H1 (cell line): ENCODE measurements around the gene SLC1A7. TPM values are rescaled to one million over a fixed set of nuclear protein-coding genes. Genes with fewer than 3 reads are reported as not detected.

ENCODE experiments used
- CTCF ChIA-PET: fragments of 300-600 bp; sonication (Branson Sonifier 250); formaldehyde crosslinking; loops from one replicate; lab custom pipeline; 2021; ENCODE audit not compliant: partially characterized antibody; lab: Charles Lee
- POLR2A ChIA-PET: fragments of 300-600 bp; sonication (Branson Sonifier 250); formaldehyde crosslinking; loops from one replicate; lab custom pipeline; 2021; ENCODE audit warnings: inconsistent platforms; ENCODE audit not compliant: partially characterized antibody; lab: Charles Lee
- DNase-seq, 2 experiments: peaks; one replicate each; pipeline versions ENCODE4 v3.0.0 to v3.0.0-alpha.2; 2010 to 2022; ENCODE audit warnings: low spot score in 2 of 2, low read depth in 1 of 2, mixed read lengths in 1 of 2
- FAIRE-seq: peaks from 2 replicates; lab custom pipeline; 2011; peaks lifted over from hg19 to GRCh38; lab: Jason Lieb, UNC
- H2AFZ ChIP-seq: 2 replicates; pipeline ENCODE4 v1.8.1; 2012; ENCODE audit warnings: low read length, inconsistent platforms
- H2AK5ac ChIP-seq: 2 replicates; pipeline ENCODE4 v1.6.1; 2013; ENCODE audit warnings: low read depth, low read length
- H2BK120ac ChIP-seq: replicated peaks from 2 replicates; pipeline ENCODE3; 2013; ENCODE audit warnings: low read depth, low read length, inconsistent platforms
- H2BK12ac ChIP-seq: 2 replicates; pipeline ENCODE4 v1.6.1; 2013; ENCODE audit warnings: low read depth, low read length
- H2BK15ac ChIP-seq: 2 replicates; pipeline ENCODE4 v1.6.1; 2013; ENCODE audit warnings: low read length
- H2BK20ac ChIP-seq: 2 replicates; pipeline ENCODE4 v1.6.1; 2013; ENCODE audit warnings: low read length
- H2BK5ac ChIP-seq: 2 replicates; pipeline ENCODE4 v1.6.1; 2013; ENCODE audit warnings: low read depth, low read length
- H3K14ac ChIP-seq: 2 replicates; pipeline ENCODE4 v1.6.1; 2013; ENCODE audit warnings: inconsistent platforms; ENCODE audit not compliant: insufficient read length
- H3K18ac ChIP-seq: 2 replicates; pipeline ENCODE4 v1.6.1; 2013; ENCODE audit warnings: low read length; ENCODE audit errors: extremely low read depth
- H3K23ac ChIP-seq: 2 replicates; pipeline ENCODE4 v1.6.1; 2013; ENCODE audit warnings: inconsistent platforms; ENCODE audit not compliant: insufficient read length
- H3K23me2 ChIP-seq: 2 replicates; pipeline ENCODE4 v1.6.1; 2013; ENCODE audit warnings: low read depth, low read length
- H3K27ac ChIP-seq: 2 replicates; pipeline ENCODE4 v1.6.1; 2011; ENCODE audit warnings: low read depth, low read length, inconsistent platforms
- H3K27me3 ChIP-seq, 4 experiments: replicated peaks in 1 of 4; 1 replicate in 1 of 4; 2 replicates in 3 of 4; pipeline versions ENCODE4 v1.6.1 to v1.8.1; 2011 to 2013; ENCODE audit warnings: low read length in 3 of 4, mild to moderate bottlenecking in 3 of 4, inconsistent platforms in 2 of 4, mixed read lengths in 2 of 4, moderate library complexity in 1 of 4; ENCODE audit not compliant: control insufficient read depth in 3 of 4, insufficient read depth in 3 of 4; ENCODE audit errors: extremely low read depth in 1 of 4
- H3K36me3 ChIP-seq, 4 experiments: 2 replicates each; pipeline versions ENCODE4 v1.6.1 to v1.8.1; 2011 to 2013; ENCODE audit warnings: mild to moderate bottlenecking in 4 of 4, low read length in 3 of 4, moderate library complexity in 2 of 4, control low read depth in 1 of 4, inconsistent platforms in 1 of 4; ENCODE audit not compliant: insufficient read depth in 4 of 4, control insufficient read depth in 2 of 4
- H3K4ac ChIP-seq: replicated peaks from 2 replicates; pipeline ENCODE3; 2013; ENCODE audit warnings: low read length, low read depth, mixed read lengths, inconsistent platforms; ENCODE audit not compliant: insufficient read length
- H3K4me1 ChIP-seq, 4 experiments: replicated peaks in 1 of 4; 1 replicate in 1 of 4; 2 replicates in 3 of 4; pipeline versions ENCODE4 v1.6.1 to v1.8.1; 2011 to 2013; ENCODE audit warnings: low read length in 3 of 4, inconsistent platforms in 2 of 4, mixed read lengths in 1 of 4; ENCODE audit not compliant: insufficient read depth in 4 of 4, control insufficient read depth in 3 of 4
- H3K4me2 ChIP-seq, 2 experiments: 2 replicates each; pipeline versions ENCODE4 v1.6.1 to v1.8.1; 2011 to 2013; ENCODE audit warnings: low read depth in 2 of 2, low read length in 2 of 2, control low read depth in 1 of 2, inconsistent platforms in 1 of 2, mild to moderate bottlenecking in 1 of 2; ENCODE audit not compliant: insufficient read depth in 1 of 2
- H3K4me3 ChIP-seq, 4 experiments: fragments of 200-600, 300-600 bp in 1 of 4; sonication (generic), shearing (Covaris generic), sonication (Bioruptor Twin) in 1 of 4; 2 replicates each; pipeline versions ENCODE4 v1.5.1 to v1.8.1; 2011 to 2016; ENCODE audit warnings: low read length in 4 of 4, low read depth in 3 of 4, control low read depth in 2 of 4, inconsistent platforms in 2 of 4, mild to moderate bottlenecking in 2 of 4, mixed read lengths in 1 of 4, moderate library complexity in 1 of 4; ENCODE audit not compliant: insufficient read depth in 2 of 4; ENCODE audit errors: extremely low read depth in 1 of 4
- H3K56ac ChIP-seq: replicated peaks from 2 replicates; pipeline ENCODE3; 2013; ENCODE audit warnings: low read depth, mild to moderate bottlenecking, mixed read lengths, low read length, inconsistent platforms; ENCODE audit not compliant: insufficient read length
- H3K79me1 ChIP-seq: 2 replicates; pipeline ENCODE4 v1.6.1; 2013; ENCODE audit warnings: low read depth, low read length, control low read depth
- H3K79me2 ChIP-seq, 2 experiments: 2 replicates each; pipeline versions ENCODE4 v1.6.1 to v1.8.1; 2012 to 2013; ENCODE audit warnings: low read length in 2 of 2, mild to moderate bottlenecking in 2 of 2, inconsistent platforms in 1 of 2; ENCODE audit not compliant: insufficient read depth in 2 of 2, control insufficient read depth in 1 of 2
- H3K9ac ChIP-seq, 4 experiments: replicated peaks in 1 of 4; 1 replicate in 1 of 4; 2 replicates in 3 of 4; pipeline versions ENCODE4 v1.6.1 to v1.8.1; 2011 to 2013; ENCODE audit warnings: low read depth in 3 of 4, low read length in 3 of 4, control low read depth in 2 of 4, mild to moderate bottlenecking in 2 of 4, moderate library complexity in 2 of 4, inconsistent platforms in 1 of 4; ENCODE audit errors: extremely low read depth in 1 of 4
- H3K9me3 ChIP-seq, 2 experiments: 2 replicates each; pipeline versions ENCODE4 v1.6.1 to v1.8.1; 2012 to 2013; ENCODE audit warnings: mild to moderate bottlenecking in 2 of 2, moderate library complexity in 2 of 2, control low read depth in 1 of 2, inconsistent platforms in 1 of 2, low read depth in 1 of 2, low read length in 1 of 2, mixed read lengths in 1 of 2; ENCODE audit not compliant: insufficient read depth in 2 of 2
- H4K20me1 ChIP-seq, 2 experiments: replicated peaks in 1 of 2; 2 replicates each; pipeline versions ENCODE3 to v1.8.1; 2011 to 2013; ENCODE audit warnings: inconsistent platforms in 2 of 2, low read length in 2 of 2, mild to moderate bottlenecking in 1 of 2; ENCODE audit not compliant: insufficient read depth in 2 of 2, control insufficient read depth in 1 of 2
- H4K5ac ChIP-seq: 2 replicates; pipeline ENCODE4 v1.6.1; 2013; ENCODE audit warnings: low read length, low read depth, mixed read lengths, inconsistent platforms; ENCODE audit not compliant: insufficient read length
- H4K8ac ChIP-seq: 2 replicates; pipeline ENCODE4 v1.8.0; 2013; ENCODE audit warnings: mild to moderate bottlenecking, moderate library complexity, low read length, inconsistent platforms; ENCODE audit not compliant: insufficient read depth; ENCODE audit errors: extremely low read depth
- H4K91ac ChIP-seq: replicated peaks from 2 replicates; pipeline ENCODE3; 2013; ENCODE audit warnings: low read length, mixed read lengths, inconsistent platforms; ENCODE audit not compliant: insufficient read length
- BCL11A ChIP-seq, 2 experiments: IDR thresholded peaks; one replicate each; pipeline ENCODE4 v1.6.1; 2011; ENCODE audit warnings: low read depth in 2 of 2, low read length in 2 of 2, mild to moderate bottlenecking in 2 of 2
- RAD21 ChIP-seq, 2 experiments: IDR thresholded peaks in 1 of 2; conservative IDR thresholded peaks in 1 of 2; 2 replicates each; pipeline ENCODE4 v1.6.1; 2011; ENCODE audit warnings: low read depth in 2 of 2, low read length in 2 of 2, improper control_type of control experiment in 1 of 2, inconsistent platforms in 1 of 2, mild to moderate bottlenecking in 1 of 2, moderate library complexity in 1 of 2
- TEAD4 ChIP-seq: IDR thresholded peaks from 2 replicates; pipeline ENCODE4 v1.6.1; 2012; ENCODE audit warnings: low read depth, low read length, inconsistent platforms, mixed read lengths
- whole genome bisulfite sequencing, 2 experiments: shearing (Covaris generic) in 1 of 2; methylation state at CpG; one replicate each; pipeline versions ENCODE4 v1.1.6 to v1.1.7; 2013 to 2015; ENCODE audit warnings: low lambda C conversion rate in 2 of 2, mixed read lengths in 2 of 2, inconsistent platforms in 1 of 2, low coverage in 1 of 2, missing lambda C conversion rate in 1 of 2; ENCODE audit not compliant: insufficient replicate concordance in 2 of 2, insufficient coverage in 1 of 2, insufficient read length in 1 of 2; ENCODE audit errors: extremely low coverage in 1 of 2, missing lambda C conversion rate in 1 of 2; 5-methylcytosine and 5-hydroxymethylcytosine counted together
- polyA plus RNA-seq, 7 experiments: library from polyadenylated mRNA; depleted of rRNA in 3 of 7; stranded (reverse) in 5 of 7; unstranded in 2 of 7; fragments of >200 nt in 5 of 7; fragments of 200-250 nt in 2 of 7; gene quantifications; 1 replicate in 5 of 7; 2 replicates in 1 of 7; 4 replicates in 1 of 7; pipeline versions ENCODE4 v1.2.1 to v1.2.3, GENCODE V29; 2011 to 2013; ENCODE audit warnings: missing spikeins in 2 of 7, mixed read lengths in 2 of 7
- total RNA-seq: library from RNA; stranded (reverse); fragmentation: NEBNext Ultra II Directional; extraction: Animal tissue kit (Norgen Biotek cat#: 25700); gene quantifications from 2 replicates; pipeline ENCODE4 v1.2.1, GENCODE V29; 2021
- TF ChIP-seq, protein P1 (sequence below): IDR thresholded peaks from 2 replicates; pipeline ENCODE4 v1.6.1; 2012; ENCODE audit warnings: inconsistent platforms

SLC1A7 gene
- total and polyA plus RNA-seq, 2 of the 8 experiments (the other 6 are each of a cell fraction or from before 2014, with no cell fraction given): not detected

GRCh38 chr1:53078333-53079101, 63.9 kb downstream of the SLC1A7 start:
- ChIA-PET POLR2A (interaction anchor here (0.8 kb wide), 1 partner anchor 14 kb away, joined by 3 read pairs; no protein-coding TSS in a partner anchor), CTCF (interaction anchor here (0.6 to 5.9 kb wide), 9 partner anchors 9 to 108 kb away, joined by 3 to 23 read pairs (median 3); no protein-coding TSS in a partner anchor)
- Histone ChIP-seq H2BK20ac (no peak overlapping the region), H2AK5ac (no peak overlapping the region), H3K27ac (no peak overlapping the region), H3K9ac (no peak overlapping the region), H2BK15ac (no peak overlapping the region), H3K4me1 (peaks cover 0 to 18% (median 9%) of the 10 kb centered on the region in 4 experiments; a peak in 5 of 7 replicates), H3K23me2 (0 out of 2 replicates have a peak, but pooled peaks cover 2% of the 10 kb centered on the region), H3K14ac (no peak overlapping the region), H4K20me1 (peaks cover 0 to 2% of the 10 kb centered on the region in 2 experiments), H2BK12ac (peak overlapping the region; percentile 43; the same call in 1 of the 2 replicates), H3K4me2 (no peak overlapping the region), H3K27me3 (no peaks in the 10 kb centered on the region; a peak in 1 of 7 replicates), H3K36me3 (no peaks in the 10 kb centered on the region), H3K4ac (no peak overlapping the region), H3K79me2 (no peaks in the 10 kb centered on the region), H4K8ac (no peak overlapping the region), H3K9me3 (no peaks in the 10 kb centered on the region), H2BK120ac (no peak overlapping the region), H4K5ac (no peak overlapping the region), H3K18ac (no peak overlapping the region), H2BK5ac (no peak overlapping the region), H3K4me3 (no peak overlapping the region), H2AFZ (no peak overlapping the region), H3K23ac (no peak overlapping the region), H3K56ac (no peak overlapping the region), H3K79me1 (no peaks in the 10 kb centered on the region), H4K91ac (peak overlapping the region; percentile 25)
- FAIRE-seq: no peak
- DNase-seq: no peak
- 94% methylated on average over 40 of the region's 46 CpGs; no CpG with 5 or more reads in 1 of the 2 experiments for WGBS, 2 experiments
- TF ChIP-seq RAD21 (IDR thresholded peaks at IDR 0.05 in 1 of 2, conservative IDR thresholded peaks at IDR 0.05 in 1 of 2; ENCODE audit: low read depth in 2 of 2, low read length in 2 of 2) (no peak), BCL11A (IDR thresholded peaks at IDR 0.05; ENCODE audit: low read depth in 2 of 2, low read length in 2 of 2) (no peak), TEAD4 (no peak)
- TF ChIP-seq, protein P1, sequence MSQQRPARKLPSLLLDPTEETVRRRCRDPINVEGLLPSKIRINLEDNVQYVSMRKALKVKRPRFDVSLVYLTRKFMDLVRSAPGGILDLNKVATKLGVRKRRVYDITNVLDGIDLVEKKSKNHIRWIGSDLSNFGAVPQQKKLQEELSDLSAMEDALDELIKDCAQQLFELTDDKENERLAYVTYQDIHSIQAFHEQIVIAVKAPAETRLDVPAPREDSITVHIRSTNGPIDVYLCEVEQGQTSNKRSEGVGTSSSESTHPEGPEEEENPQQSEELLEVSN: no peak
